GM13977 (cell line): ENCODE data around the gene PODXL.

ENCODE experiments used
- DNase-seq: peaks from one replicate; pipeline ENCODE4 v3.0.0; 2012; ENCODE audit warnings: low spot score
- in situ Hi-C: fragments of 300-500 bp; cut with MboI; formaldehyde crosslinking; loops from one replicate; pipeline ENCODE4 v1.12.0; 2022; ENCODE audit warnings: low sequenced_read_pairs, low pct_unique_long_range_greater_than_20kb, mixed read lengths, inconsistent platforms; ENCODE audit not compliant: unreplicated experiment
- TF ChIP-seq, protein P1 (sequence below): IDR thresholded peaks from 2 replicates; pipeline ENCODE4 v1.5.1; 2012; ENCODE audit warnings: mild to moderate bottlenecking, control low read depth; ENCODE audit not compliant: insufficient read depth; ENCODE audit errors: extremely low read depth, missing control alignments

The PODXL gene

GRCh38 chr7:131544021-131544420 is 12.4 kb downstream of the PODXL start:
- TF ChIP-seq, protein P1, sequence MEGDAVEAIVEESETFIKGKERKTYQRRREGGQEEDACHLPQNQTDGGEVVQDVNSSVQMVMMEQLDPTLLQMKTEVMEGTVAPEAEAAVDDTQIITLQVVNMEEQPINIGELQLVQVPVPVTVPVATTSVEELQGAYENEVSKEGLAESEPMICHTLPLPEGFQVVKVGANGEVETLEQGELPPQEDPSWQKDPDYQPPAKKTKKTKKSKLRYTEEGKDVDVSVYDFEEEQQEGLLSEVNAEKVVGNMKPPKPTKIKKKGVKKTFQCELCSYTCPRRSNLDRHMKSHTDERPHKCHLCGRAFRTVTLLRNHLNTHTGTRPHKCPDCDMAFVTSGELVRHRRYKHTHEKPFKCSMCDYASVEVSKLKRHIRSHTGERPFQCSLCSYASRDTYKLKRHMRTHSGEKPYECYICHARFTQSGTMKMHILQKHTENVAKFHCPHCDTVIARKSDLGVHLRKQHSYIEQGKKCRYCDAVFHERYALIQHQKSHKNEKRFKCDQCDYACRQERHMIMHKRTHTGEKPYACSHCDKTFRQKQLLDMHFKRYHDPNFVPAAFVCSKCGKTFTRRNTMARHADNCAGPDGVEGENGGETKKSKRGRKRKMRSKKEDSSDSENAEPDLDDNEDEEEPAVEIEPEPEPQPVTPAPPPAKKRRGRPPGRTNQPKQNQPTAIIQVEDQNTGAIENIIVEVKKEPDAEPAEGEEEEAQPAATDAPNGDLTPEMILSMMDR = no peak
- in situ Hi-C loops = no loop called here

DNA sequence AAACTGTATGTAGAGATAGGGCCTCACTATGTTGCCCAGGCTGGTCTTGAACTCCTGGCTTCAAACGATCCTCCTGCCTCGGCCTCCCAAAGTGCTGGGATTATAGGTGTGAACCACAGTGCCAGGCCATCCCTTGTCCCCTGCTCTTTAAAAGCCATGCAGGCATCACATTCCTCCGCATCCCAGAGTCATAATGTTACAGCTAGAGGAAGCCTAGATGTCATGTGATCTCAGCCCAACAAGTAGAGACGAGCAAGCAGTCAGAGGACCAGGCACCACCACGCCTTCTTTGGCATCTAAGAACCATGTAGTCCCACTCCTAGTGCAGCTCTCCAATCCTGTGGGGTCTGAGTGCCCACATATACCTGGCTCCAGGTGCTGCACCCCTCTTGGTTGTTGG is 13.1 kb downstream of the PODXL start:
- in situ Hi-C loops = no loop called here
- no peak for DNase-seq
- TF ChIP-seq, protein P1 = no peak

More at GRCh38 chr7:131544021-131544420, 12.4 kb downstream of the PODXL start:
- DNase-seq = no peak

DNA sequence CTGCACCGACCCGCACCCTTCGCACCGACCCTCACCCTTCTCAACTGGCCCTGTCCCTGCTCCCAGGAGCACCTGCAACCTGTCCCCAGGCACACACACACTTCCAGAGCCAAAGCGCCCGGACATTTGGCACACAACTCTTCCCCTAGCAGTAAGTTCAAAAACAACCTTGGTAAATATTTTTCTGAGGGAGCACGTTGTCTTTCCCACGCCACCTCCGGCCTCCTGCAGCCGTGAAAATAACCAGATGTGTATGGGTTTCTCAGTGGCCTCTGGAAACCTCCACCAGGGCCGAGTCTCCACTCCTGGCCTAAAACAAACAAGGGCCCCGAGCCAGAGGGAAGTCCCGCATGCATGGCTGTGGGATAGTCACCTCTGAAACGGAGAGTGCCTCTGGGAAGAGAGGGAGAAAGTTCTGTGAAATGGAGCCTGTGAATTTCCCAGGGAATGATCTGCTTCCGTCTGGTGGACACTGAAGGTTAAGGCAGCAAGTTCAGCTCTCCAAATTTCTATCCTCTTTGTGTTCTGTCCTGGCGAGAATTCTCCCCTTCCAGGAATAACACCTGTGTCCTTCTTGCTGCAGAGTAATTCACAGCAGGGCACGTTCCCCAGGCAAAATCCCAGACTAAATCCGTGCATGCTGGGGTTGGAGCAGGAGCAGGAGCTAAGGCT is 15.8 kb downstream of the PODXL start:
- TF ChIP-seq, protein P1 = no peak
- in situ Hi-C loops = no loop called here
- no peak for DNase-seq

DNA sequence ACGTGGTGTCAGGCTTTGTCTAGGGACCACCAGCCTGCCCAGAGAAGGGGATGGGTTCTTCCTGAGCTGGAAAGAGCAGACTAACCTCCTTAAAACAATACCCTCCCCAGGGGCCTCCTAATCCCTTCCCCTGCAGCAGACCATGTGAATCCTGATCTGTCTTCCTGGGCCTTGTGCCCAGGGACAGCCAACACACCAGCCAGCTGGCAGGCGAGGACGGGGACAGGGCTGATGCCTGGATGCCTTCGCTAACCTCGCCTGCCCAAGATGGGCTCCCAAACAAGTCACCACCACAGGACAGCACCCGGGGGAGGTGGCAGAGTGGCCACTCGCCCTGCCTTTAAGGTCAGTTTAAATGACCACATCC is 17.6 kb downstream of the PODXL start:
- in situ Hi-C loops = no loop called here
- no peak for DNase-seq
- TF ChIP-seq, protein P1 = no peak

DNA sequence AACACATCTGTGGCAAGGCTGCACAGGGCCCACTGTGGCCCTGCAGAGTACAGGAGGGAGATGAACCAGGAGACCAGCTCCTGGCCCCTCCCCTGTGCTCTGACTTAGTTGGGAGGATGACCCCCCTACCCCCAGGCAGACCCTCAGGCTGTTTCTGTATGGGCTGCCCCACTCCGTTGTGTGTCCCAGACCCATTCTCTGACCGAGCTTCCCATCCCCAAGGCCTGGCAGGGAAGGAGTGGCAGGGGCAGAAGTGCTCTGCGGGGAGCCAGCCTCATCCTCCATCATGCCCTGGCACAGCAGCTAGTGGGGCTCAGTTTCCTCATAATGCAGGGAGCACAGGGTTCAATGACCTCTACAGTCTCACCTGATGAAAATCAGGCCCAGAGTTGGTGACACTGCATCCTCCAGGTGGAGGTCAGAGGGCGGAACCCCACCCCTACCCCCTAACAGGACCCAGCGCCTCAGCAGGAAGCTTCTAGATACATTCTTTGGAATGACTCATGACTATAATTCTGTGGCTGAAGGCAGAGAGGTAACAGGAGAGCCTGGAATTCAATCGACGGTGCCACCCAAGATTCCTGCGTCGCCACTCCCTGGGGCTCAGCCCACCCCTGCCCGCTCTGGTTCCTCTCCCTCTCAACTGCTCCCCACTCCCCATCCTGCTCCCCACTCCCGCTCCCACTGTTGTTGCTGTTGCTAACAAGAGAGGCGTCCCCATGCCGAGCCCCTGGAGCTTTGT is 18.2 kb downstream of the PODXL start:
- in situ Hi-C loops = no loop called here
- TF ChIP-seq, protein P1 = no peak
- no peak for DNase-seq

DNA sequence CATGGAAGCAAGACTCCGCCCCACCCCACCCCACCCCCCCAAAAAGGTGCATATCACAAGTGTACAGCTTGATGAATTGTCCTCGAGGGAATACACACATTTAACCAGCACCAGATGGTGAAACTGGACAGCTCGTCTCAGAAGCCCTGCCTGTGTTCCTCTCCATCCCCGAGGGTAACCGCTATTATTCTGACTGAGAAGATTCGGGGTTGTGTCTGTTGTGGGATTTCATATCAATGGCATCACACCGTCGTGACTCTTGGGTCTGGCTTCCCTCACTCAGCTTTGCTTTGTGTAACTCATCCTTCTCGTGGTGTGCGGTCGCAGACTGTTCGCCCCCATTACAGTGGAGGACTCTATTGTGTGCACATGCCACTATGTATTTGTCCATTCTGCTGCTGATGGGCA is 18.9 kb downstream of the PODXL start:
- in situ Hi-C loops = no loop called here
- DNase-seq = no peak
- TF ChIP-seq, protein P1 = no peak
